Activated T-cell treated with anti-CD3 and anti-CD28 coated beads for 4 hours (primary cell): ENCODE data around the gene PC.

Source experiments
- DNase-seq: peaks from one replicate; pipeline ENCODE4 v3.0.0-alpha.2; 2020

PC gene

GRCh38 chr11:66906061-66906733 is 52.0 kb downstream of the PC start:
- no peak for DNase-seq

- DNase-seq: no peak
These were observed 52.6 kb downstream of the PC start for GRCh38 chr11:66905631-66906030.

GRCh38 chr11:66904981-66905521 is 53.1 kb downstream of the PC start:
- no peak for DNase-seq

- DNase-seq: no peak
These were observed 53.6 kb downstream of the PC start for GRCh38 chr11:66904561-66904960.

- DNase-seq: no peak
These were observed 54.1 kb downstream of the PC start for GRCh38 chr11:66904055-66904454.

- no peak for DNase-seq
These were observed 55.6 kb downstream of the PC start for GRCh38 chr11:66902486-66903177.

- DNase-seq: no peak
These were observed 56.2 kb downstream of the PC start for GRCh38 chr11:66901964-66902390.

- DNase-seq: no peak
These were observed 64.0 kb downstream of the PC start for GRCh38 chr11:66894141-66894540.

- no peak for DNase-seq
These were observed 65.3 kb downstream of the PC start for GRCh38 chr11:66892911-66893310.

GRCh38 chr11:66891851-66892660 is 66.1 kb downstream of the PC start:
- peak; percentile 9 for DNase-seq

- DNase-seq: no peak
These were observed 68.2 kb downstream of the PC start for GRCh38 chr11:66889960-66890359.

GRCh38 chr11:66888282-66888681 is 69.9 kb downstream of the PC start:
- DNase-seq: no peak

GRCh38 chr11:66887526-66887925 is 70.7 kb downstream of the PC start:
- DNase-seq: no peak

- no peak for DNase-seq
These were observed 71.4 kb downstream of the PC start for GRCh38 chr11:66886671-66887221.

GRCh38 chr11:66885950-66886440 is 72.2 kb downstream of the PC start:
- no peak for DNase-seq

- no peak for DNase-seq
These were observed 72.7 kb downstream of the PC start for GRCh38 chr11:66885469-66885868.

GRCh38 chr11:66884443-66884842 is 73.7 kb downstream of the PC start:
- no peak for DNase-seq

GRCh38 chr11:66883016-66883965 is 74.9 kb downstream of the PC start:
- peak; percentile 50 for DNase-seq

GRCh38 chr11:66882561-66883015 is 75.6 kb downstream of the PC start:
- no peak for DNase-seq

- no peak for DNase-seq
These were observed 76.2 kb downstream of the PC start for GRCh38 chr11:66881927-66882452.

- DNase-seq: no peak
These were observed 76.7 kb downstream of the PC start for GRCh38 chr11:66881451-66881835.
